HEK293T (cell line): ENCODE data around the gene LRP5.

ENCODE experiments used
- CTCF ChIA-PET: fragments of 350-600 bp; formaldehyde crosslinking; extraction: SDS; loops from one replicate; lab custom pipeline; 2021; ENCODE audit warnings: antibody characterized with exemption, inconsistent platforms; lab: Yijun Ruan, JAX
- POLR2A ChIA-PET: fragments of 350-600 bp; formaldehyde crosslinking; extraction: SDS; loops from one replicate; lab custom pipeline; 2020; ENCODE audit warnings: antibody characterized with exemption, inconsistent platforms; lab: Yijun Ruan, JAX
- DNase-seq: peaks from one replicate; pipeline ENCODE4 v3.0.0; 2012; ENCODE audit warnings: mixed read lengths; ENCODE audit errors: extremely low spot score
- ARNT ChIP-seq: fragments of 450-650 bp; IDR thresholded peaks from 2 replicates; pipeline ENCODE4 v1.6.1; 2017; ENCODE audit warnings: mild to moderate bottlenecking
- BHLHE40 ChIP-seq: fragments of 450-650 bp; IDR thresholded peaks from 2 replicates; pipeline ENCODE4 v1.6.1; 2016; ENCODE audit warnings: mild to moderate bottlenecking, moderate library complexity, borderline replicate concordance
- CTBP1 ChIP-seq: fragments of 450-650 bp; IDR thresholded peaks from 2 replicates; pipeline ENCODE4 v1.6.1; 2016; ENCODE audit warnings: borderline replicate concordance
- ELF4 ChIP-seq: fragments of 450-650 bp; IDR thresholded peaks from 2 replicates; pipeline ENCODE4 v1.6.1; 2017; ENCODE audit warnings: antibody characterized with exemption
- FOXA1 ChIP-seq: fragments of 450-650 bp; IDR thresholded peaks from 2 replicates; pipeline ENCODE4 v1.6.1; 2016; ENCODE audit warnings: mild to moderate bottlenecking
- FOXK2 ChIP-seq: fragments of 450-650 bp; IDR thresholded peaks from 2 replicates; pipeline ENCODE4 v1.6.1; 2016; ENCODE audit warnings: mild to moderate bottlenecking
- FOXM1 ChIP-seq: fragments of 450-650 bp; IDR thresholded peaks from 2 replicates; pipeline ENCODE4 v1.6.1; 2017; ENCODE audit warnings: mild to moderate bottlenecking, borderline replicate concordance
- HDGF ChIP-seq: fragments of 450-650 bp; IDR thresholded peaks from 2 replicates; pipeline ENCODE4 v1.6.1; 2017; ENCODE audit warnings: antibody characterized with exemption, borderline replicate concordance
- L3MBTL2 ChIP-seq: fragments of 450-650 bp; conservative IDR thresholded peaks from 2 replicates; pipeline ENCODE4 v1.6.1; 2016; ENCODE audit warnings: mild to moderate bottlenecking
- LEF1 ChIP-seq: fragments of 450-650 bp; IDR thresholded peaks from 2 replicates; pipeline ENCODE4 v1.6.1; 2017; ENCODE audit warnings: mild to moderate bottlenecking, borderline replicate concordance
- NFRKB ChIP-seq: fragments of 450-650 bp; IDR thresholded peaks from 2 replicates; pipeline ENCODE4 v1.6.1; 2016; ENCODE audit warnings: mild to moderate bottlenecking, moderate library complexity
- PKNOX1 ChIP-seq: fragments of 450-650 bp; IDR thresholded peaks from 2 replicates; pipeline ENCODE4 v1.6.1; 2016
- SP1 ChIP-seq: fragments of 450-650 bp; IDR thresholded peaks from 2 replicates; pipeline ENCODE4 v1.6.1; 2017
- SUZ12 ChIP-seq: fragments of 450-650 bp; IDR thresholded peaks from 2 replicates; pipeline ENCODE4 v1.6.1; 2016; ENCODE audit warnings: mild to moderate bottlenecking
- TARDBP ChIP-seq: fragments of 450-650 bp; IDR thresholded peaks from 2 replicates; pipeline ENCODE4 v1.6.1; 2016
- ZNF384 ChIP-seq: fragments of 450-650 bp; IDR thresholded peaks from 2 replicates; pipeline ENCODE4 v1.6.1; 2016

The LRP5 gene

GRCh38 chr11:68420171-68420570, 107.8 kb downstream of the LRP5 start:
- POLR2A ChIA-PET: no interaction called here
- CTCF ChIA-PET: no interaction called here
- TF ChIP-seq FOXM1 (no peak), CTBP1 (no peak), FOXK2 (no peak), ZNF384 (no peak), ELF4 (no peak)

GRCh38 chr11:68423481-68423880, 111.1 kb downstream of the LRP5 start:
- no peak for TF ChIP-seq ZNF384
- no peak for TF ChIP-seq TARDBP
- TF ChIP-seq LEF1: no peak
- TF ChIP-seq SUZ12: no peak
- no peak for TF ChIP-seq FOXA1
- no peak for TF ChIP-seq CTBP1
- no peak for TF ChIP-seq PKNOX1
- no peak for TF ChIP-seq BHLHE40
- no peak for TF ChIP-seq FOXK2
- TF ChIP-seq HDGF: no peak
- TF ChIP-seq SP1: no peak
- TF ChIP-seq FOXM1: no peak
- no peak for DNase-seq
- ChIA-PET POLR2A (no interaction called here), CTCF (no interaction called here)

More at GRCh38 chr11:68420171-68420570, 107.8 kb downstream of the LRP5 start:
- DNase-seq: no peak

GRCh38 chr11:68424101-68424632, 111.8 kb downstream of the LRP5 start:
- POLR2A ChIA-PET: no interaction called here
- no peak for DNase-seq
- TF ChIP-seq ZNF384 (no peak), HDGF (no peak), SUZ12 (no peak), PKNOX1 (no peak), TARDBP (no peak), FOXK2 (no peak), FOXA1 (no peak), ELF4 (no peak), CTBP1 (no peak), ARNT (no peak), LEF1 (no peak), BHLHE40 (no peak), FOXM1 (no peak), L3MBTL2 (no peak), SP1 (no peak)
- CTCF ChIA-PET: no interaction called here

GRCh38 chr11:68424981-68425865, 112.8 kb downstream of the LRP5 start:
- ChIA-PET POLR2A (no interaction called here), CTCF (no interaction called here)
- TF ChIP-seq NFRKB: no peak
- TF ChIP-seq SP1: no peak
- no peak for TF ChIP-seq TARDBP
- no peak for TF ChIP-seq FOXM1
- no peak for TF ChIP-seq ARNT
- TF ChIP-seq ZNF384: no peak
- no peak for TF ChIP-seq BHLHE40
- DNase-seq: no peak

- CTCF ChIA-PET: no interaction called here
- DNase-seq: no peak
- no peak for TF ChIP-seq ARNT
- TF ChIP-seq FOXA1: no peak
- no peak for TF ChIP-seq BHLHE40
- TF ChIP-seq PKNOX1: no peak
- TF ChIP-seq FOXM1: no peak
- POLR2A ChIA-PET: no interaction called here
These were observed 113.5 kb downstream of the LRP5 start for GRCh38 chr11:68425866-68426380.

GRCh38 chr11:68429661-68430060, 117.3 kb downstream of the LRP5 start:
- POLR2A ChIA-PET: no interaction called here
- DNase-seq: no peak
- CTCF ChIA-PET: no interaction called here

More at GRCh38 chr11:68429661-68430060, 117.3 kb downstream of the LRP5 start:
- no peak for TF ChIP-seq FOXM1
- TF ChIP-seq PKNOX1: no peak
- no peak for TF ChIP-seq HDGF
- no peak for TF ChIP-seq SUZ12
- no peak for TF ChIP-seq SP1
- TF ChIP-seq FOXA1: no peak
- no peak for TF ChIP-seq LEF1
- no peak for TF ChIP-seq BHLHE40
- no peak for TF ChIP-seq ELF4
- TF ChIP-seq NFRKB: no peak
- TF ChIP-seq ARNT: no peak
- no peak for TF ChIP-seq CTBP1
- TF ChIP-seq L3MBTL2: no peak
